Measurements from ENCODE around the gene SLCO1A2.

The SLCO1A2 gene

DNA sequence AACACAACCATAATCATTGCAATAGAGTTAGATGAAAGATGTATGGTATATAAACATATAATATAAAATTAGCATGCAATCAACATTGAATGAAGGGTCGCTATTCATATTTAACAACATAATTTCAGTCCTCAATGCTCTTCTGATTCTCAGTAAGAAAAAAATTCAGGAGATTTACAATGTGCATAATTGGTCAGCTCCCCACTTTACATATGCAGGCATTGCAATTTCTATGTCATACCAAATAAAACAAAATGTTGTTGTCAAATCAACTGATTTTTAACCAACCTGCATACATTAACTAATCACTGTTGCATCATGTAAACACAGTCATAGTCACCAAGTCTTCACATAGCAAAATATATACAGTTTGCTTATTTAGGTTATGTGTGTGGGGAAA is 5.2 kb upstream of the SLCO1A2 start:
- TF ChIP-seq, protein P1, sequence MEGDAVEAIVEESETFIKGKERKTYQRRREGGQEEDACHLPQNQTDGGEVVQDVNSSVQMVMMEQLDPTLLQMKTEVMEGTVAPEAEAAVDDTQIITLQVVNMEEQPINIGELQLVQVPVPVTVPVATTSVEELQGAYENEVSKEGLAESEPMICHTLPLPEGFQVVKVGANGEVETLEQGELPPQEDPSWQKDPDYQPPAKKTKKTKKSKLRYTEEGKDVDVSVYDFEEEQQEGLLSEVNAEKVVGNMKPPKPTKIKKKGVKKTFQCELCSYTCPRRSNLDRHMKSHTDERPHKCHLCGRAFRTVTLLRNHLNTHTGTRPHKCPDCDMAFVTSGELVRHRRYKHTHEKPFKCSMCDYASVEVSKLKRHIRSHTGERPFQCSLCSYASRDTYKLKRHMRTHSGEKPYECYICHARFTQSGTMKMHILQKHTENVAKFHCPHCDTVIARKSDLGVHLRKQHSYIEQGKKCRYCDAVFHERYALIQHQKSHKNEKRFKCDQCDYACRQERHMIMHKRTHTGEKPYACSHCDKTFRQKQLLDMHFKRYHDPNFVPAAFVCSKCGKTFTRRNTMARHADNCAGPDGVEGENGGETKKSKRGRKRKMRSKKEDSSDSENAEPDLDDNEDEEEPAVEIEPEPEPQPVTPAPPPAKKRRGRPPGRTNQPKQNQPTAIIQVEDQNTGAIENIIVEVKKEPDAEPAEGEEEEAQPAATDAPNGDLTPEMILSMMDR (IDR thresholded peaks at IDR 0.05; ENCODE audit: low read depth, low read length) = no peak
- TF ChIP-seq POLR2A (IDR thresholded peaks at IDR 0.05; ENCODE audit: extremely low read depth, insufficient read length) = no peak
- TF ChIP-seq MYC (IDR thresholded peaks at IDR 0.05; ENCODE audit: low read depth, low read length) = no peak
- TF ChIP-seq, protein P2, sequence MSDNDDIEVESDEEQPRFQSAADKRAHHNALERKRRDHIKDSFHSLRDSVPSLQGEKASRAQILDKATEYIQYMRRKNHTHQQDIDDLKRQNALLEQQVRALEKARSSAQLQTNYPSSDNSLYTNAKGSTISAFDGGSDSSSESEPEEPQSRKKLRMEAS (IDR thresholded peaks at IDR 0.05; ENCODE audit: low read depth, low read length) = no peak
- DNase-seq (ENCODE audit: low read depth) = no peak
- no peak overlapping the region for H3K4me3 ChIP-seq (ENCODE audit: low read depth, low read length)

DNA sequence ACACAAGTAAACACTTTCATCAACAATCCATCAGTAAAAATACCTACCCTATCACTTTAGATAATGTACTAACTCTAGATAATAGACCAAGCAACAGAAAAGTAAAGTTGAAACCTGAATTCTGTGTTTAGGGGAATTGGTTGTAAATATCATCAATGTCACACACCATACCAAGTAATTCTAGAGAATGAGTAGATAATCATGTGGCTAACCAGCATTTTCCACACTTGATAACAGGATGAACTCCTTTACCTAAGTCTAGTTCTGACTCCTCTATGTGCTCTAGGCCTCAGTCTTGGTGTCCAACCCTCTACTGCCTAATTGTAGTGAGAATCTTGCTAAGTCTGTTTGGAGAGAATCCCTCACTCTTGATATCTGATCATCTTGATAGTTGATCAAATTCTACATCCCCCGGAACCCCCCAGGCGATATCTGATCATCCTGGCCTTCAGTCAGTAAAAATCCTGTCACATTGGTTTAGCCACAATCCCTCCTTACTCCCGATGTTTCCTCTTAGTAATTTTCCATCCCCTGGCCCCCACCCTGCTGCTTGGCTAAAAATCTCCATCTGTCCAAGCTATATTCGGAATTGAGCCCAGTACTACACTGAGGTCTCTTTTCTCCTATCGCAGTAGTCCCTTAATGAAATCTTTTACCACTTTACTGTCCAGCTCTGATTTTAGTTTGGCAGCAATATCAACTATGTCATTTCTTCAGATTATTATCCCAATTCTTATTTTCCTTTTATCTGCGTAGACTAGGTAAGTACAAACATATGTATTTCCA is 3.4 kb upstream of the SLCO1A2 start:
- no peak overlapping the region for H3K4me3 ChIP-seq (ENCODE audit: low read depth, low read length)
- no peak for TF ChIP-seq MYC (IDR thresholded peaks at IDR 0.05; ENCODE audit: low read depth, low read length)
- TF ChIP-seq, protein P1 (IDR thresholded peaks at IDR 0.05; ENCODE audit: low read depth, low read length) = no peak
- TF ChIP-seq, protein P2 (IDR thresholded peaks at IDR 0.05; ENCODE audit: low read depth, low read length) = no peak
- no peak for TF ChIP-seq POLR2A (IDR thresholded peaks at IDR 0.05; ENCODE audit: extremely low read depth, insufficient read length)
- no peak for DNase-seq (ENCODE audit: low read depth)

DNA sequence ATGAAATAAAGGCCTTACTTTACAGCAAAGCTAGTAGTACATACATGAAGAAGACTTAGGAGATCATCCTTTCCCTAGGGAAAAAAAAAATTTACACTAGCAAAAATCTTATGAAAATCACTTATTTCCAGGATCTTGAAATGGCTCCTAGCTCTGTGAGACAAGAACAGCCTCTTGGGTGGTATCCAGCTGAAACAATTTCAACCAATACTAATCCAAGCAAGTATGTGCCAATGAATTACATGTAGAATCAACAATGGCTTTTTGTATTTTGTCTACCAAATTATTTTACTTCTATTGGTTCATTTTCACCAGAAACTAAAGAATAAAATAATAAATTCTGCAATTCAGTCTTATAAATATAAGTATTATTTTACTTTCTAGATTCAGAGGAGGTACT is 2.7 kb upstream of the SLCO1A2 start:
- TF ChIP-seq, protein P2 (IDR thresholded peaks at IDR 0.05; ENCODE audit: low read depth, low read length) = no peak
- TF ChIP-seq, protein P1 (IDR thresholded peaks at IDR 0.05; ENCODE audit: low read depth, low read length) = no peak
- no peak for TF ChIP-seq MYC (IDR thresholded peaks at IDR 0.05; ENCODE audit: low read depth, low read length)
- no peak for TF ChIP-seq POLR2A (IDR thresholded peaks at IDR 0.05; ENCODE audit: extremely low read depth, insufficient read length)
- DNase-seq (ENCODE audit: low read depth) = no peak
- no peak overlapping the region for H3K4me3 ChIP-seq (ENCODE audit: low read depth, low read length)

DNA sequence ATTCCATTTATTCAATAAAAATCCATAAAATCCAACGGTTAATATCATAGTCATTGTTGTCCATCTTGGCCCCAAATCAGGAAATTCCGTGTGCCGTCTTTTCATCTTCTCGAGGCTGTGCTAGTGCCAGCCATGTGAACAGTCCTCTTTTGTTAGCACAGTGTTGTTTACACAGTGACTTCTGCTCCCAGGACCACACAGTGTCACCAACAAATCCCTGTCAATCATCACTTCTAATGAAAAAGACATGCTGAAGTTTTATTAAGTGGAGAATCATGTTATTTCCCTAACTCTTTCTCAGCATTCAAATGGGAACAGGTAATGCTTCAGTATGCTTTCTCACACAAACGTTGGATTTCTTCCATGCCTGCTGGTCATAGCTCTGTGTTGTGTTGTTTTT is 1.9 kb upstream of the SLCO1A2 start:
- TF ChIP-seq MYC (IDR thresholded peaks at IDR 0.05; ENCODE audit: low read depth, low read length) (no peak), POLR2A (IDR thresholded peaks at IDR 0.05; ENCODE audit: extremely low read depth, insufficient read length) (no peak)
- no peak overlapping the region for H3K4me3 ChIP-seq (ENCODE audit: low read depth, low read length)
- DNase-seq (ENCODE audit: low read depth) = no peak

DNA sequence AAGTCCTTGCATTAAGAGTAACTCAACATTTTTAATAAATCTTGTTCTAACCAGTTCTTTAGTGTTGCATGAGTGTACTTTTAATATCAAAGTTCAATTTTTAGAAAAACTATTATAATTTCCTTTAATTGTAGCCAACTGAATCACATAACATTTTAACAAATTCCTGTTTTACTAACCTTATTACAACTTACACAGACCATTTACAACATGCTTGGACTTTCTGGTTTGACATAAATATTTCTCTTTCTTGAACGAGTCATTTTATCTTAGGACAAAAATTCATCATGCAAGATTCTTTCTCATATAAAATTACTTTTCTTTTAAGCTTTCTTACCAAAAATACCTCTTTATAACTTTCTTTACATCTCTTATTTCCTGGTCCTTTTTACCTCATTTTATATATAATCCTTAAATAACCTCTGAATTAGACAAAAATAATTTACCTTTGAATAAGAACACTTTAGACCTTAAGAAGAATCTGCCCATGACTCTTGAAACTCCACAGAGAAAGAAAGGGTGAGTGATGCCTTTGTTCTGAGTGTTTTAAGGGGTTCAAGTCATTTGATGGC is 3.9 kb downstream of the SLCO1A2 start:
- H3K4me3 ChIP-seq (ENCODE audit: low read depth, low read length) = no peak overlapping the region
- peak; percentile 42 for DNase-seq (ENCODE audit: low read depth)
- TF ChIP-seq, protein P2 (IDR thresholded peaks at IDR 0.05; ENCODE audit: low read depth, low read length) = no peak
- TF ChIP-seq, protein P1 (IDR thresholded peaks at IDR 0.05; ENCODE audit: low read depth, low read length) = no peak
- TF ChIP-seq POLR2A (IDR thresholded peaks at IDR 0.05; ENCODE audit: extremely low read depth, insufficient read length) (no peak), MYC (IDR thresholded peaks at IDR 0.05; ENCODE audit: low read depth, low read length) (no peak)

DNA sequence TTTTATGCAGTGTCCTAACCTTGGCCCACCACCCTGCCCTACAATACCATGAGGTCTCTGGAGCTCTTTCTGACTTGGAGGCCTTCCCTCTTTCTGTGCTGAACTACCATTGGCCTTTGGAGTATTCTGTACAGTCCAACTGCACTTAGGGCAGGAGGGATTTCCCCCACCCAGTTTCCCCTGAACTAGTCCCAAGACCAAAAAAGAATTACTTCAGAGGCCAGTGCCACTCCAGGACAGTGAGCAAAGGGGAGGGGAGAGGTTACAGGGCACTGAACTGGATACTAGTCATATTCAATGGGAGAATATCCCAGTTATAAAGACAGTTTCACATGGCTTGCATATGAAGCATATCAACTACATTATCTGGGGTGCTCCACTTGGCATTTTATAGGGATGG is 6.1 kb downstream of the SLCO1A2 start:
- H3K4me3 ChIP-seq (ENCODE audit: low read depth, low read length) = no peak overlapping the region
- no peak for DNase-seq (ENCODE audit: low read depth)
- no peak for TF ChIP-seq MYC (IDR thresholded peaks at IDR 0.05; ENCODE audit: low read depth, low read length)
- TF ChIP-seq, protein P1 (IDR thresholded peaks at IDR 0.05; ENCODE audit: low read depth, low read length) = no peak
- TF ChIP-seq, protein P2 (IDR thresholded peaks at IDR 0.05; ENCODE audit: low read depth, low read length) = no peak
- TF ChIP-seq POLR2A (IDR thresholded peaks at IDR 0.05; ENCODE audit: extremely low read depth, insufficient read length) = no peak
